Suprapubic skin (tissue), 4 donors: ENCODE data around the gene GPRASP3. TPM values are rescaled to one million over a fixed set of nuclear protein-coding genes. Genes with fewer than 3 reads are reported as not detected.
A peak's percentile ranks its signal among the peaks of the same experiment; 100 is the strongest.
"Not testable (repeated sequence)": the region's sequence is repeated elsewhere in the genome, so short reads cannot be mapped to it uniquely, and the experiment has no call there.

Experiments used
- DNase-seq, 2 donors: peaks; one replicate each; pipeline ENCODE4 v3.0.0-alpha.2; 2019; ENCODE audit warnings: low spot score in 2 of 2
- H3K27ac ChIP-seq: fragments of 200-600 bp; sonication (generic); one replicate; pipeline ENCODE4 v1.5.1; 2019
- H3K27me3 ChIP-seq: fragments of 200-600 bp; sonication (generic); one replicate; pipeline ENCODE4 v1.5.1; 2019
- H3K36me3 ChIP-seq: fragments of 200-600 bp; sonication (generic); one replicate; pipeline ENCODE4 v1.5.1; 2019
- H3K4me1 ChIP-seq: fragments of 200-600 bp; sonication (generic); one replicate; pipeline ENCODE4 v1.5.1; 2019
- H3K4me3 ChIP-seq: fragments of 200-600 bp; sonication (generic); one replicate; pipeline ENCODE4 v1.5.1; 2019; ENCODE audit warnings: mild to moderate bottlenecking
- H3K9me3 ChIP-seq: fragments of 200-600 bp; sonication (generic); one replicate; pipeline ENCODE4 v1.5.1; 2019
- EP300 ChIP-seq: sonication (generic); formaldehyde crosslinking; IDR thresholded peaks from one replicate; pipeline ENCODE4 v1.6.1; 2017; ENCODE audit warnings: antibody characterized with exemption
- POLR2A ChIP-seq, 2 donors: fragments of 450-650 bp; IDR thresholded peaks; one replicate each; pipeline ENCODE4 v1.6.1; 2017; ENCODE audit warnings: antibody characterized with exemption in 2 of 2, mild to moderate bottlenecking in 2 of 2, moderate library complexity in 2 of 2
- POLR2AphosphoS5 ChIP-seq, 3 donors: sonication (generic); formaldehyde crosslinking; IDR thresholded peaks; one replicate each; pipeline ENCODE4 v1.6.1; 2017; ENCODE audit warnings: antibody characterized with exemption in 3 of 3
- WGBS: methylation state at CpG from one replicate; pipeline ENCODE4 v1.1.5; 2018; 5-methylcytosine and 5-hydroxymethylcytosine counted together
- total RNA-seq, 4 donors: library from RNA; depleted of rRNA; stranded (reverse); fragments of >200 nt; gene quantifications; one replicate each; pipeline ENCODE4 v1.1.0, GENCODE V29; 2016
- TF ChIP-seq, protein P1 (sequence below), 2 donors: fragments of 200-600 bp in 1 of 2; fragments of 450-650 bp in 1 of 2; sonication (generic) in 1 of 2; IDR thresholded peaks; one replicate each; pipeline ENCODE4 v1.5.1; 2016 to 2019; ENCODE audit warnings: antibody characterized with exemption in 2 of 2, mild to moderate bottlenecking in 1 of 2, moderate library complexity in 1 of 2

Gene GPRASP3, protein sequence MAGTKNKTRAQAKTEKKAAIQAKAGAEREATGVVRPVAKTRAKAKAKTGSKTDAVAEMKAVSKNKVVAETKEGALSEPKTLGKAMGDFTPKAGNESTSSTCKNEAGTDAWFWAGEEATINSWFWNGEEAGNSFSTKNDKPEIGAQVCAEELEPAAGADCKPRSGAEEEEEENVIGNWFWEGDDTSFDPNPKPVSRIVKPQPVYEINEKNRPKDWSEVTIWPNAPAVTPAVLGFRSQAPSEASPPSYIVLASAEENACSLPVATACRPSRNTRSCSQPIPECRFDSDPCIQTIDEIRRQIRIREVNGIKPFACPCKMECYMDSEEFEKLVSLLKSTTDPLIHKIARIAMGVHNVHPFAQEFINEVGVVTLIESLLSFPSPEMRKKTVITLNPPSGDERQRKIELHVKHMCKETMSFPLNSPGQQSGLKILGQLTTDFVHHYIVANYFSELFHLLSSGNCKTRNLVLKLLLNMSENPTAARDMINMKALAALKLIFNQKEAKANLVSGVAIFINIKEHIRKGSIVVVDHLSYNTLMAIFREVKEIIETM
- total RNA-seq, result 1 to 10 TPM; 2.9 to 5.1 (median 3.5) TPM

DNA sequence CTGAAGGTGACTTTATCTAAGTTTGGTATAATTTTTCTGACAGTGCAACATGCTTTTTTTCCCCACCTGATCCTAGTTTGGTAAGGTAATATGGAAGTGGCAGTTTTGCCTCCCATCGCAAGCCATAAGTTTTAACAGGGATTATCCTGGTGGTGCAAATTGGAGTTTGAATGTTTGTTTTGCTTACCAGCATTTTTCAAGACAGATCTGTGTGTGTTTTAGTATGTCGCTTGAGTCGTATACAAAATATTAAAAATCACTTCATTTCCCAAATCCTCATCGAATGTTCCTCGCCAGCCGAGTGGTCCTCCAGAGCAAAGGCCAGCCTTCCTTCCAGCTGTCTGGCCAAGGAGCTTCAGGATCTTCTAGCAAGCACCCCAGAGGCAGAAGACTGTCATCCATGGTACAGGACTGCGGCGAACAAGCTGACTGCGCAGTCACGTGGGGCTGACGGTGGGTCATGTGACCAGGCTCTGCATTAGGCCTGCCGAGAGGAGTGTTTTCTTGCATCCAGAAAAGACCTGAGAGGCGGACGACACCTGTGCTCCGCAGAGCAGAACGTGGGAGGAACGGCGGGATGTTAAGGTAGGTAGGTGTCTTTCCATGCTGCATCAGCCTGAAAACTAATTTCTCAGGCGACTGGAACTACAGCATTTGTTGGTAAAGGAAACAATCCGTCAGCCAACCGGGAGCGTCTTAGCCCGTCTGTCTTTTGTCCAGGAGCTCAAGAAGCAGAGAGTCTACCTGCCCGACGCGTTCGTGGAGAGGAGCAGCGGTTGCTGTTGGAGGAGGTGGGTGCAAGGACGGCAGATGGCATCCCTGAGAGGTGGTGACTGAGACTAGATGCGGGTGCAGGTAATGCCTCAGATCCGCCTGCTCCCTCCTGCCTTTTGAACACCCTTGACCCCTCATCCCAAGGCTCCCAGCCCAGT lies at the start of gene GPRASP3:
TSS of gene GPRASP3 (plus strand) at position 507 of the 932 bp plus-strand sequence. CDS start 28,253 bp downstream, outside the sequence.
- peak within 1 kb of the TSS; percentile 47 for H3K4me3 ChIP-seq

DNA sequence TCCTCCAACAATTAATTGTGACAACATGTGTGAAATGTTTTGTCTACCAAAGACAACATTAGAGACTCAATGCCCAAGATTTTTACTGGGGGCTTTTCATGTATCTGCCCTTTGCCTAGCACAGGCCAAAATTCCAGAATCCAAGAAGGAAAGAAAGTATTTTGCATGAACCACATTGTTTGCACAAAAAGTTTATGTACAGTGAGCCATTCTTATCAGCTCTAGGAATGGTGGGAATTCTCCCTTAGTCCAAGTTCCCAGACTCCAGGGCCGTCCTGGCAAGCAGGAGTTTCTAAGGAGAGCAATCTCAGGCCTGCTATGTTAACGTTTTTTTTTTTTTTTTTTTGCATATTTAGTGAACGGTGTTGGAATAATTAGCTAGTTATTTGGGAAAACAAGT lies 47.7 kb upstream of the GPRASP3 start:
- 47% methylated on average over 3 of the region's 3 CpGs for WGBS
- Histone ChIP-seq H3K36me3 (no peaks in the 10 kb centered on the region), H3K9me3 (no peaks in the 10 kb centered on the region), H3K27ac (no peak overlapping the region), H3K4me1 (no peaks in the 10 kb centered on the region), H3K27me3 (no peaks in the 10 kb centered on the region), H3K4me3 (no peak overlapping the region)
- TF ChIP-seq EP300, result no peak
- TF ChIP-seq, protein P1, sequence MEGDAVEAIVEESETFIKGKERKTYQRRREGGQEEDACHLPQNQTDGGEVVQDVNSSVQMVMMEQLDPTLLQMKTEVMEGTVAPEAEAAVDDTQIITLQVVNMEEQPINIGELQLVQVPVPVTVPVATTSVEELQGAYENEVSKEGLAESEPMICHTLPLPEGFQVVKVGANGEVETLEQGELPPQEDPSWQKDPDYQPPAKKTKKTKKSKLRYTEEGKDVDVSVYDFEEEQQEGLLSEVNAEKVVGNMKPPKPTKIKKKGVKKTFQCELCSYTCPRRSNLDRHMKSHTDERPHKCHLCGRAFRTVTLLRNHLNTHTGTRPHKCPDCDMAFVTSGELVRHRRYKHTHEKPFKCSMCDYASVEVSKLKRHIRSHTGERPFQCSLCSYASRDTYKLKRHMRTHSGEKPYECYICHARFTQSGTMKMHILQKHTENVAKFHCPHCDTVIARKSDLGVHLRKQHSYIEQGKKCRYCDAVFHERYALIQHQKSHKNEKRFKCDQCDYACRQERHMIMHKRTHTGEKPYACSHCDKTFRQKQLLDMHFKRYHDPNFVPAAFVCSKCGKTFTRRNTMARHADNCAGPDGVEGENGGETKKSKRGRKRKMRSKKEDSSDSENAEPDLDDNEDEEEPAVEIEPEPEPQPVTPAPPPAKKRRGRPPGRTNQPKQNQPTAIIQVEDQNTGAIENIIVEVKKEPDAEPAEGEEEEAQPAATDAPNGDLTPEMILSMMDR (IDR thresholded peaks at IDR 0.05), result no peak
- TF ChIP-seq POLR2A (IDR thresholded peaks at IDR 0.05), result no peak
- TF ChIP-seq POLR2AphosphoS5 (IDR thresholded peaks at IDR 0.05), result no peak
- no peak for DNase-seq

More for the DNA sequence above, at the start of gene GPRASP3:
- TF ChIP-seq POLR2AphosphoS5 (IDR thresholded peaks at IDR 0.05) (no peak), EP300 (no peak), POLR2A (IDR thresholded peaks at IDR 0.05) (no peak)
- TF ChIP-seq, protein P1 (IDR thresholded peaks at IDR 0.05), result no peak
- Histone ChIP-seq H3K9me3 (no peaks in the 10 kb centered on the region), H3K36me3 (no peaks in the 10 kb centered on the region), H3K4me1 (no peaks in the 10 kb centered on the region), H3K27ac (no peak within 1 kb of the TSS), H3K27me3 (no peaks in the 10 kb centered on the region)
- peak; percentile 77 to 86 for DNase-seq
- WGBS, result 45% methylated on average over 29 of the region's 31 CpGs

DNA sequence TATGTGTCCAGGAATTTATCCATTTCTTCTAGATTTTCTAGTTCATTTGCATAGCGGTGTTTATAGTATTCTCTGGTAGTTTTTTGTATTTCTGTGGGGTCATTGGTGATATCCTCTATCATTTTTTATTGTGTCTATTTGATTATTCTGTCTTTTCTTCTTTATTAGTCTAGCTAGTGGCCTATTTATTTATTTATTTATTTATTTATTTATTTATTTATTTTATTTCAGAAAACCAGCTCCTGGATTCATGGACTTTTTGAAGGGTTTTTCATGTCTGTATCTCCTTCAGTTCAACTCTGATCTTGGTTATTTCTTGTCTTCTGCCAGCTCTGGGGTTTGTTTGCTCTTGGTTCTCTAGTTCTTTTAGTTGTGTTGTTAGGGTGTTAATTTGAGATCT lies 43.1 kb upstream of the GPRASP3 start:
- not testable (repeated sequence) for H3K27me3 ChIP-seq, DNase-seq, H3K27ac ChIP-seq, H3K36me3 ChIP-seq, H3K4me3 ChIP-seq, H3K9me3 ChIP-seq, H3K4me1 ChIP-seq
- WGBS, result 77% methylated on average over 1 of the region's 1 CpG

DNA sequence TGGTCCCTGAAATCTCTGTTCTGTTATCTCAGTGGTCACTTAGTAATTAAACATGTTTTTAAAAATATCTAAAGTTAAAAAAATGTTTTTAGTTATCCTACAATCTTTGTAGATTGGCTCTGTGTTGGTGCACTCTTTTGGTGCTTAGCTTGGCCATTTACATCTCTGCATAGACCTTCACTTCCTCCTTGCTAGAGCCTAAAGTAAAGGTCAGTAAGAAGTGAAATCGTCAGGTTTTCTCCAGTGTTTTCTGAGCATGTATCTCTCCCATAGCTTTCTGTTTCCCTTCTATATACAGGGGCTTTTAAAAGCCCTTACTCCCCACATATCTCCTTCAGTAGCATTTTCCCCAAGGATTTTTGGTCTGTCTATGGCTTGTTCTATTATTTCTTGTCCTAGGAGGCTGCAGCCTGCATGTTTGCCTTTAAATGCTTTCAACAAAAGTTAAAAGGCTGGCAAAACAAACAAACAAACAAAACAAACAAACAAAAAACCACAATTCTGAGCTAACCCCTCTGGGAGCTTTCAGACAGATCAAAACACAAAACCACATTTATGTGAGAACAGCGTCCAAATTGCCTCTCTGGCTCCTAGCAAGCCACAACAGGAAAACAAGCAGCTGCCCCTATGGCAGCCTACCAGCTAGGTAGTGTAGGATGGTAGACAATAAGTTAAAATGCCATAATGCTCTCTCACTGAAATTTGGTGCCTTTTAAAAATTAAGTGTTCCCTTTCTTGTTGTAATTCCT lies 35.6 kb upstream of the GPRASP3 start:
- Histone ChIP-seq H3K4me3 (no peak overlapping the region), H3K27me3 (no peaks in the 10 kb centered on the region), H3K27ac (no peak overlapping the region), H3K9me3 (no peaks in the 10 kb centered on the region), H3K4me1 (no peaks in the 10 kb centered on the region), H3K36me3 (no peaks in the 10 kb centered on the region)
- TF ChIP-seq POLR2AphosphoS5 (IDR thresholded peaks at IDR 0.05), result no peak
- TF ChIP-seq, protein P1 (IDR thresholded peaks at IDR 0.05), result no peak
- no peak for TF ChIP-seq POLR2A (IDR thresholded peaks at IDR 0.05)
- no peak for TF ChIP-seq EP300
- 53% methylated on average over 2 of the region's 2 CpGs for WGBS
- no peak for DNase-seq

DNA sequence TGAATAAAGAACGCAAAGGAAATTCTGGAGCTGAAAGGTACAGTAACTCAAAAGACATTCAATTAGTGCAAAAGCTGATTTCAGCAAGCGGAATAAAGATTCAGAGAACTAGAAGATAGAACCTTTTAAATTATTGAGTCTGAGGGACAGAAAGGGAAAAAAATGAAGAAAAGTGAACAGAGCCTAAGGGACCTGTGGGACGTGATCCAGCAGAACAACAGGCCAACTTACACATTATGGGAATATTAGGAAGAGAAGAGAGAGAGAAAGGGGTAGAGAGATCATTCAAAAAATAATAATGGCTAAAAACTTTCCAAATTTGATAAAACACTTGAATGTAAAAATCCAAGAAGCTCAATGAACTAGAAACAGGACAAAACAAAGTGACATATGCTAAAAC lies 25.8 kb upstream of the GPRASP3 start:
- Histone ChIP-seq H3K4me3 (no peak overlapping the region), H3K27me3 (no peaks in the 10 kb centered on the region), H3K27ac (no peak overlapping the region), H3K36me3 (no peaks in the 10 kb centered on the region), H3K4me1 (no peaks in the 10 kb centered on the region), H3K9me3 (no peaks in the 10 kb centered on the region)
- no peak for DNase-seq
- WGBS, result 75% methylated on average over 3 of the region's 3 CpGs
- TF ChIP-seq, protein P1 (IDR thresholded peaks at IDR 0.05), result no peak
- TF ChIP-seq POLR2A (IDR thresholded peaks at IDR 0.05), result no peak
- TF ChIP-seq EP300, result no peak
- TF ChIP-seq POLR2AphosphoS5 (IDR thresholded peaks at IDR 0.05), result no peak
